Ishikawa (cell line): ENCODE results near the gene MTF2.

ENCODE experiments used
- CEBPB ChIP-seq: IDR thresholded peaks from 2 replicates; pipeline ENCODE4 v1.6.1; 2012
- CREB1 ChIP-seq: IDR thresholded peaks from 2 replicates; pipeline ENCODE4 v1.6.1; 2012; ENCODE audit warnings: low read depth
- EGR1 ChIP-seq: IDR thresholded peaks from 2 replicates; pipeline ENCODE4 v1.6.1; 2012
- EP300 ChIP-seq: IDR thresholded peaks from 2 replicates; pipeline ENCODE4 v1.6.1; 2012; ENCODE audit warnings: borderline replicate concordance
- FOXM1 ChIP-seq: IDR thresholded peaks from 2 replicates; pipeline ENCODE4 v1.6.1; 2012; ENCODE audit warnings: low read depth, borderline replicate concordance
- NFIC ChIP-seq: IDR thresholded peaks from 2 replicates; pipeline ENCODE4 v1.6.1; 2012
- RAD21 ChIP-seq: IDR thresholded peaks from 2 replicates; pipeline ENCODE4 v1.6.1; 2012; ENCODE audit warnings: low read depth
- REST ChIP-seq: IDR thresholded peaks from 2 replicates; pipeline ENCODE4 v1.6.1; 2012; ENCODE audit warnings: low read depth, mild to moderate bottlenecking
- TAF1 ChIP-seq: IDR thresholded peaks from 2 replicates; pipeline ENCODE4 v1.6.1; 2012; ENCODE audit warnings: low read depth, mild to moderate bottlenecking
- TCF12 ChIP-seq: IDR thresholded peaks from 2 replicates; pipeline ENCODE4 v1.6.1; 2012; ENCODE audit warnings: low read depth
- TEAD4 ChIP-seq: IDR thresholded peaks from 2 replicates; pipeline ENCODE4 v1.6.1; 2012
- YY1 ChIP-seq: IDR thresholded peaks from 2 replicates; pipeline ENCODE4 v1.6.1; 2012; ENCODE audit warnings: low read depth
- ZBTB7A ChIP-seq: IDR thresholded peaks from 2 replicates; pipeline ENCODE4 v1.6.1; 2012; ENCODE audit warnings: low read depth
- TF ChIP-seq, protein P1 (sequence below): IDR thresholded peaks from 2 replicates; pipeline ENCODE4 v1.6.1; 2012
- TF ChIP-seq, protein P2 (sequence below): IDR thresholded peaks from 2 replicates; pipeline ENCODE4 v1.6.1; 2012

The MTF2 gene

GRCh38 chr1:93051961-93052360 lies 27.1 kb upstream of the MTF2 start:
- TF ChIP-seq EGR1 = no peak
- TF ChIP-seq, protein P1, sequence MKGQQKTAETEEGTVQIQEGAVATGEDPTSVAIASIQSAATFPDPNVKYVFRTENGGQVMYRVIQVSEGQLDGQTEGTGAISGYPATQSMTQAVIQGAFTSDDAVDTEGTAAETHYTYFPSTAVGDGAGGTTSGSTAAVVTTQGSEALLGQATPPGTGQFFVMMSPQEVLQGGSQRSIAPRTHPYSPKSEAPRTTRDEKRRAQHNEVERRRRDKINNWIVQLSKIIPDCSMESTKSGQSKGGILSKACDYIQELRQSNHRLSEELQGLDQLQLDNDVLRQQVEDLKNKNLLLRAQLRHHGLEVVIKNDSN = no peak
- no peak for TF ChIP-seq TEAD4
- TF ChIP-seq TCF12 = no peak
- no peak for TF ChIP-seq ZBTB7A
- TF ChIP-seq NFIC = no peak
- TF ChIP-seq FOXM1 = no peak
- no peak for TF ChIP-seq CREB1
- TF ChIP-seq REST = no peak
- no peak for TF ChIP-seq YY1
- TF ChIP-seq RAD21 = no peak
- TF ChIP-seq CEBPB = no peak
- no peak for TF ChIP-seq TAF1
- no peak for TF ChIP-seq EP300
- TF ChIP-seq, protein P2, sequence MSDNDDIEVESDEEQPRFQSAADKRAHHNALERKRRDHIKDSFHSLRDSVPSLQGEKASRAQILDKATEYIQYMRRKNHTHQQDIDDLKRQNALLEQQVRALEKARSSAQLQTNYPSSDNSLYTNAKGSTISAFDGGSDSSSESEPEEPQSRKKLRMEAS = no peak

- no peak for TF ChIP-seq CEBPB
- peak; percentile 90 for TF ChIP-seq REST
Measured at GRCh38 chr1:93056214-93056613, 22.9 kb upstream of the MTF2 start.

DNA sequence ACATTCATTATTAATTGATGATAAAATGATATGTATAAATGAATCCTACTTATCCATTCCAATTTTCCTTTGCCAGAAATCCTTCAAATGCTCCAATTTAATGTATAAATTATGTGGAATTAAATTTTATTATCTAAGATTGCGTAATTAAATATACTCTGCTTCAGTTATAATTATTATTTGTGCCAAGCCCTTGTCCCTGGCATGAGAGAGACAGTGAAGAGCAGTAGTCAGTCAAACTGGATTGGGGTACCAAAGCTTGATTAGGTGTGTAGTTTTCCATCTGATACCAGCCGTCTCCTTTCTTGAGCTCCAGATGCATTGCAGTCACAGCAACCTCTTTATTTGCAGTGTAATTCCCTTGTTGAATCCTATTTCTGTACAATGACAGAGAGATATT lies 22.4 kb upstream of the MTF2 start:
- TF ChIP-seq, protein P2 = no peak
- TF ChIP-seq TCF12 (no peak), EGR1 (no peak), EP300 (no peak), NFIC (no peak), CREB1 (no peak), ZBTB7A (no peak), TEAD4 (no peak), RAD21 (no peak)
- TF ChIP-seq, protein P1 = no peak

- TF ChIP-seq TCF12 (no peak), RAD21 (peak; percentile 70), CREB1 (no peak), YY1 (no peak)
- TF ChIP-seq, protein P2 = no peak
- TF ChIP-seq, protein P1 = no peak
Measured at GRCh38 chr1:93061895-93062792, 16.9 kb upstream of the MTF2 start.

DNA sequence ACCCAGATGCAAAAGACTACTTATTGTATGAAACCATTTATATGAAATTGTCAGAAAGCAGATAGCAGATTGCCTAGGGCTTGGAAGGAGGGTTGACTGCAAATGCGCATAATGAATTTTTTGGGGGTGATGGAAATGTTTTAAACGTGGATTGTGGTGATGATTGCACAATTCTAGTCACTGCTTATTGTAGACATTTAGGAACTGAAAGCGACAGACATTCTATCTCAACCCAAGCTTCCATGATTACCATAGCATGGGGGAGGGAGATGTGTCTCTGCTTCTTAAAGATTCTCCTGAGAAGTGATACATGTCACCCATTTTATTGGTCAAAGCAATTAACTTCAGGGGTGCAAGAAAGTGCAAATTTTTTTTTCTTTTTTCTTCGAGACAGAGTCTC lies 2.8 kb upstream of the MTF2 start:
- TF ChIP-seq TEAD4 (no peak), NFIC (no peak), CEBPB (0 out of 2 replicates have a peak, but pooled peaks have one; percentile 14), REST (no peak), RAD21 (no peak)
